NCI-H524 treated with DMSO at 0.1 percent for 48 hours (cell line): ENCODE data around the gene MBTPS1.

Source experiments
- DNase-seq: peaks from one replicate; lab custom pipeline; 2025; lab: John Stamatoyannopoulos, UW

The MBTPS1 gene

GRCh38 chr16:84098939-84099338 is 17.8 kb downstream of the MBTPS1 start:
- DNase-seq = no peak

- no peak for DNase-seq
Measured at GRCh38 chr16:84096447-84097005, 20.2 kb downstream of the MBTPS1 start.

- DNase-seq = peak; percentile 16
Measured at GRCh38 chr16:84095466-84095865, 21.3 kb downstream of the MBTPS1 start.

GRCh38 chr16:84093879-84094270 is 22.9 kb downstream of the MBTPS1 start:
- DNase-seq = peak; percentile 47

GRCh38 chr16:84093120-84093878 is 23.4 kb downstream of the MBTPS1 start:
- no peak for DNase-seq

- DNase-seq = peak; percentile 97
Measured at GRCh38 chr16:84091460-84091859, 25.3 kb downstream of the MBTPS1 start.

- DNase-seq = no peak
Measured at GRCh38 chr16:84090211-84090610, 26.5 kb downstream of the MBTPS1 start.

- DNase-seq = peak; percentile 46
Measured at GRCh38 chr16:84088695-84089395, 27.9 kb downstream of the MBTPS1 start.

- no peak for DNase-seq
Measured at GRCh38 chr16:84087466-84088151, 29.1 kb downstream of the MBTPS1 start.

GRCh38 chr16:84087001-84087400 is 29.7 kb downstream of the MBTPS1 start:
- no peak for DNase-seq

GRCh38 chr16:84086341-84086740 is 30.4 kb downstream of the MBTPS1 start:
- no peak for DNase-seq

- DNase-seq = no peak
Measured at GRCh38 chr16:84085773-84086172, 31.0 kb downstream of the MBTPS1 start.

GRCh38 chr16:84085271-84085667 is 31.5 kb downstream of the MBTPS1 start:
- DNase-seq = no peak

- DNase-seq = peak; percentile 28
Measured at GRCh38 chr16:84084570-84085270, 32.0 kb downstream of the MBTPS1 start.

GRCh38 chr16:84082835-84083569 is 33.7 kb downstream of the MBTPS1 start:
- no peak for DNase-seq

GRCh38 chr16:84082110-84082509 is 34.6 kb downstream of the MBTPS1 start:
- no peak for DNase-seq

- no peak for DNase-seq
Measured at GRCh38 chr16:84081446-84081989, 35.2 kb downstream of the MBTPS1 start.

GRCh38 chr16:84080813-84081212 is 35.9 kb downstream of the MBTPS1 start:
- DNase-seq = no peak

- no peak for DNase-seq
Measured at GRCh38 chr16:84080378-84080777, 36.4 kb downstream of the MBTPS1 start.

- no peak for DNase-seq
Measured at GRCh38 chr16:84079664-84080063, 37.1 kb downstream of the MBTPS1 start.

- DNase-seq = no peak
Measured at GRCh38 chr16:84075376-84075775, 41.4 kb downstream of the MBTPS1 start.
